IMR-90 (cell line): ENCODE measurements around the gene PPP1R12C. TPM values are rescaled to one million over a fixed set of nuclear protein-coding genes. Genes with fewer than 3 reads are reported as not detected.

Experiments
- ATAC-seq: fragments of 200-7000 bp; cut with Tn5 transposase; 2 replicates; pipeline ENCODE4 v1.9.1; 2020; ENCODE audit warnings: low read depth, mild to moderate bottlenecking, moderate library complexity
- BruUV-seq: library from RNA; stranded (reverse); fragments of 400-500 nt; replicated peaks from 2 replicates; lab custom pipeline; 2021; lab: Mats Ljungman, UMichigan
- CTCF ChIA-PET: fragments of 300-600 bp; formaldehyde crosslinking; extraction: SDS; loops from one replicate; lab custom pipeline; 2021; ENCODE audit warnings: antibody characterized with exemption; lab: Yijun Ruan, JAX
- POLR2A ChIA-PET: fragments of 300-600 bp; sonication (Branson Sonifier 250); formaldehyde crosslinking; loops from one replicate; lab custom pipeline; 2022; ENCODE audit warnings: antibody characterized with exemption; ENCODE audit not compliant: unreplicated experiment; lab: Charles Lee
- DNase-seq: peaks from one replicate; pipeline ENCODE4 v3.0.0; 2013
- H2AFZ ChIP-seq: replicated peaks from 2 replicates; pipeline ENCODE3; 2013; ENCODE audit warnings: low read length, mild to moderate bottlenecking; ENCODE audit not compliant: poor library complexity
- H2AK5ac ChIP-seq: 2 replicates; pipeline ENCODE4 v1.6.1; 2013; ENCODE audit warnings: low read depth, low read length, inconsistent platforms
- H2AK9ac ChIP-seq: replicated peaks from 2 replicates; pipeline ENCODE3; 2013; ENCODE audit warnings: mild to moderate bottlenecking, low read depth, low read length, moderate library complexity; ENCODE audit not compliant: poor library complexity
- H2BK120ac ChIP-seq: 2 replicates; pipeline ENCODE4 v1.6.1; 2013; ENCODE audit warnings: low read depth, low read length, inconsistent platforms
- H2BK15ac ChIP-seq: 3 replicates; pipeline ENCODE4 v1.6.1; 2013; ENCODE audit warnings: low read depth, low read length, inconsistent platforms
- H2BK20ac ChIP-seq: 2 replicates; pipeline ENCODE4 v1.6.1; 2013; ENCODE audit warnings: low read depth, mild to moderate bottlenecking, inconsistent platforms, low read length, moderate library complexity
- H2BK5ac ChIP-seq: 2 replicates; pipeline ENCODE4 v1.6.1; 2013; ENCODE audit warnings: mild to moderate bottlenecking, low read depth, low read length, inconsistent platforms; ENCODE audit not compliant: poor library complexity, severe bottlenecking
- H3K14ac ChIP-seq: replicated peaks from 2 replicates; pipeline ENCODE4 v1.6.1; 2013; ENCODE audit warnings: low read depth, low read length, inconsistent platforms
- H3K18ac ChIP-seq: 2 replicates; pipeline ENCODE4 v1.6.1; 2013; ENCODE audit warnings: low read depth, low read length, control low read depth
- H3K23ac ChIP-seq: 2 replicates; pipeline ENCODE4 v1.6.1; 2013; ENCODE audit warnings: low read depth, low read length, inconsistent platforms
- H3K27ac ChIP-seq: 2 replicates; pipeline ENCODE4 v1.5.1; 2013; ENCODE audit warnings: mild to moderate bottlenecking, control low read depth, low read length; ENCODE audit not compliant: insufficient read depth
- H3K27me3 ChIP-seq: 2 replicates; pipeline ENCODE4 v1.6.1; 2013; ENCODE audit warnings: low read length; ENCODE audit not compliant: control insufficient read depth, insufficient read depth
- H3K36me3 ChIP-seq: 2 replicates; pipeline ENCODE4 v1.6.1; 2013; ENCODE audit warnings: low read length, mixed read lengths; ENCODE audit not compliant: control insufficient read depth, insufficient read depth
- H3K4ac ChIP-seq: 2 replicates; pipeline ENCODE4 v1.6.1; 2013; ENCODE audit warnings: low read depth, low read length, inconsistent platforms
- H3K4me1 ChIP-seq: 2 replicates; pipeline ENCODE4 v1.6.1; 2013; ENCODE audit warnings: low read length, mixed read lengths; ENCODE audit not compliant: control insufficient read depth, insufficient read depth
- H3K4me2 ChIP-seq: 2 replicates; pipeline ENCODE4 v1.6.1; 2013; ENCODE audit warnings: low read depth, mild to moderate bottlenecking, control low read depth, low read length, moderate library complexity
- H3K4me3 ChIP-seq: 2 replicates; pipeline ENCODE4 v1.5.1; 2013; ENCODE audit warnings: low read depth, mild to moderate bottlenecking, control low read depth, low read length, moderate library complexity; ENCODE audit not compliant: insufficient read depth
- H3K56ac ChIP-seq: 2 replicates; pipeline ENCODE4 v1.6.1; 2013; ENCODE audit warnings: low read length, inconsistent platforms; ENCODE audit not compliant: insufficient read depth; ENCODE audit errors: extremely low read depth
- H3K79me1 ChIP-seq, 2 experiments: 2 replicates each; pipeline ENCODE4 v1.6.1; 2013; ENCODE audit warnings: low read length in 2 of 2, inconsistent platforms in 1 of 2, low read depth in 1 of 2
- H3K9ac ChIP-seq: 2 replicates; pipeline ENCODE4 v1.6.1; 2013; ENCODE audit warnings: low read depth, low read length, control low read depth
- H3K9me1 ChIP-seq: 2 replicates; pipeline ENCODE4 v1.6.1; 2013; ENCODE audit warnings: low read length, inconsistent platforms; ENCODE audit not compliant: insufficient read depth
- H3K9me3 ChIP-seq: 2 replicates; pipeline ENCODE4 v1.6.1; 2013; ENCODE audit warnings: low read length; ENCODE audit not compliant: control insufficient read depth, insufficient read depth
- H4K20me1 ChIP-seq: 2 replicates; pipeline ENCODE4 v1.6.1; 2013; ENCODE audit warnings: low read length, inconsistent platforms; ENCODE audit not compliant: insufficient read depth
- H4K5ac ChIP-seq: 2 replicates; pipeline ENCODE4 v1.6.1; 2013; ENCODE audit warnings: mild to moderate bottlenecking, low read depth, low read length, control low read depth
- H4K8ac ChIP-seq, 2 experiments: 2 replicates each; pipeline ENCODE4 v1.6.1; 2013; ENCODE audit warnings: low read depth in 2 of 2, low read length in 2 of 2, control low read depth in 1 of 2, inconsistent platforms in 1 of 2
- H4K91ac ChIP-seq: 2 replicates; pipeline ENCODE4 v1.6.1; 2013; ENCODE audit warnings: low read depth, low read length, inconsistent platforms; ENCODE audit not compliant: insufficient read depth
- CEBPB ChIP-seq: IDR thresholded peaks from 2 replicates; pipeline ENCODE4 v1.6.1; 2012; ENCODE audit warnings: low read depth, low read length, improper control_type of control experiment
- CHD1 ChIP-seq: IDR thresholded peaks from 2 replicates; pipeline ENCODE4 v1.6.1; 2012; ENCODE audit warnings: low read depth, low read length, improper control_type of control experiment
- MXI1 ChIP-seq: IDR thresholded peaks from 2 replicates; pipeline ENCODE4 v1.6.1; 2012; ENCODE audit warnings: low read depth, mild to moderate bottlenecking, low read length, moderate library complexity, borderline replicate concordance
- NFE2L2 ChIP-seq: fragments of 150-350 bp; IDR thresholded peaks from 2 replicates; pipeline ENCODE4 v1.6.1; 2016; ENCODE audit warnings: low read depth, mild to moderate bottlenecking, low read length
- RFX5 ChIP-seq: IDR thresholded peaks from 2 replicates; pipeline ENCODE4 v1.8.0; 2012; ENCODE audit warnings: low read depth, mild to moderate bottlenecking, low read length, moderate library complexity
- WGBS, 2 experiments: methylation state at CpG; one replicate each; pipeline versions ENCODE4 v1.1.5 to v1.1.7; 2013; ENCODE audit warnings: missing lambda C conversion rate in 2 of 2; ENCODE audit not compliant: insufficient read length in 1 of 2; ENCODE audit errors: extremely low coverage in 2 of 2; 5-methylcytosine and 5-hydroxymethylcytosine counted together
- dilution Hi-C: fragments of 300-500 bp; cut with HindIII; formaldehyde crosslinking; loops from one replicate; pipeline ENCODE4 v1.14.3; 2018; ENCODE audit warnings: low sequenced_read_pairs; ENCODE audit not compliant: unreplicated experiment
- in situ Hi-C: fragments of 300-500 bp; cut with MboI; formaldehyde crosslinking; loops from 3 replicates; pipeline ENCODE4 v1.14.3; 2019; ENCODE audit warnings: low sequenced_read_pairs, inconsistent platforms, mixed read lengths
- intact Hi-C: fragments of 100-400 bp; cut with micrococcal nuclease; formaldehyde crosslinking; loops from 2 replicates; pipeline ENCODE4 v1.10.0; 2022
- polyA plus RNA-seq, 3 experiments: library from polyadenylated mRNA; depleted of rRNA; stranded (reverse); fragments of >200 nt; gene quantifications; 2 replicates each; pipeline ENCODE4 v1.2.3, GENCODE V29; 2012; ENCODE audit warnings: low replicate concordance in 1 of 3
- total RNA-seq: library from RNA; depleted of rRNA; stranded (reverse); fragments of >200 nt; gene quantifications from 2 replicates; pipeline ENCODE4 v1.2.3, GENCODE V29; 2012

The PPP1R12C gene
- total and polyA plus RNA-seq, 2 of the 4 experiments (the other 2 are of a cell fraction): 21.5 to 81.4 TPM

DNA sequence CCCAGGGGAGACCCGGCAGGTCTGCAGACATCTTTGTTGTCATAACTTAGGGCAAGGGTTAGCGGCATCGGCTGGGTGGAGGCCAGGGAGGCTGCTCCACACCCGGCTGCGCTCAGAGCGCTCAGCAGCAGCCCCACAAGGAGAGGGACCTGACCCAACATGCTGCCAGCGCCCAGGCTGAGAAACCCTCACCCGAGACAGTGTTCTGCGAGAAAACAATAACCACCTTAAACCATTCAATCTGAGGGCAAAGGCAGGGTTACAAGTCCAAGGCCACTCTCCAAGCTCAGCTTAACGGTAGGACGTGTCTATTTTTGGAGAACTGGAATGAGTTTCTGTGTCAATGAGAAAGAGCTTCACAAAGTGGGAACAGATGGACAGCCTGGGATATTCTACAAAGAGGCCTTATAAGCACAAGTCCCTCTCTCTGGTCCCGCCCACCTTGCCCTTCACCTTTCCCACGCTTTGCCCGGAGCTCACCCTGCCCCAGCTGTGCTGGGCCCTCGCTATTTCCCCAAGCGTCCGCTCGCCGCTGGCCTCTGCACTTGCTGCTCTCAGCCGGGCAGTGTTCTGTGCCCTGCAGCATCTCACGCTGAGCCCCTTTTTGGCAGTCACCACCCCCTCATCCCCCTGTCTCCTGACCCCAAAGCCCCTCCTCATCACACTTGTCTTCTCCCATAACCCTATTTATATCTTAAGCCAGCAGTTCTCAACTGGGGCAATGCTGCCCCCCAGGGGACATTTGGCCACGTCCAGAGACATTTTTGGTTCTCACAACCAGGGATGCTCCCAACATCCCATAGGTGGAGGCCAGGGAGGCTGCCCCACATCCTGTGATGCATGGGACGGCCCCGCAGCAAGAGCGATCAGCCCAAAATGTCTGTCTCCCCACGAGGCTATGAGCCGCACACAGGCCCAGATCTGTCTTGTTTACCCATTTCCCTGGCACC is 17.6 kb downstream of the PPP1R12C start:
- Histone ChIP-seq H3K56ac (no peak overlapping the region), H2AK5ac (no peak overlapping the region), H3K9me3 (peaks cover 4% of the 10 kb centered on the region), H3K4me3 (no peak overlapping the region), H3K18ac (no peak overlapping the region), H2BK5ac (no peak overlapping the region), H2BK15ac (no peak overlapping the region), H3K4me2 (no peak overlapping the region), H3K4ac (no peak overlapping the region), H4K20me1 (peaks cover 3% of the 10 kb centered on the region), H3K27ac (no peak overlapping the region), H3K23ac (no peak overlapping the region), H2BK20ac (no peak overlapping the region), H2BK120ac (no peak overlapping the region), H2AFZ (no peak overlapping the region), H4K91ac (no peak overlapping the region), H3K9ac (no peak overlapping the region), H3K9me1 (no peaks in the 10 kb centered on the region), H3K79me1 (peaks cover 14 to 23% of the 10 kb centered on the region in 2 experiments), H3K14ac (no peak overlapping the region), H3K4me1 (no peaks in the 10 kb centered on the region), H4K5ac (no peak overlapping the region), H3K27me3 (no peaks in the 10 kb centered on the region), H2AK9ac (no peak overlapping the region), H3K36me3 (peaks cover 30% of the 10 kb centered on the region), H4K8ac (no peak overlapping the region)
- dilution Hi-C loops: no loop called here
- intact Hi-C loops: no loop called here
- TF ChIP-seq CEBPB (no peak), MXI1 (no peak), RFX5 (no peak), NFE2L2 (no peak), CHD1 (no peak)
- ATAC-seq (no peak), DNase-seq (no peak)
- 81% methylated on average over 11 of the region's 27 CpGs; no CpG with 5 or more reads in 1 of the 2 experiments for WGBS, 2 experiments
- no TSS peak for BruUV-seq
- ChIA-PET CTCF (no interaction called here), POLR2A (no interaction called here)
- in situ Hi-C loops: loop anchor here (25.0 kb wide), 1 partner anchor 537 kb away; the partner anchor contains the start of genes CCDC106, ZNF580 and ZNF581
